HG03159 (cell line): ENCODE results near the gene CXCL10.

ENCODE experiments used
- ATAC-seq: cut with Tn5 transposase; IDR thresholded peaks from one replicate; pipeline ENCODE4 v1.9.1; 2021; ENCODE audit warnings: mild to moderate bottlenecking, moderate library complexity; ENCODE audit not compliant: unreplicated experiment

The CXCL10 gene

GRCh38 chr4:75997081-75997480 is 26.2 kb downstream of the CXCL10 start:
- no peak for ATAC-seq

GRCh38 chr4:75995727-75996126 is 27.6 kb downstream of the CXCL10 start:
- ATAC-seq = no peak

- no peak for ATAC-seq
Measured at GRCh38 chr4:75992462-75992861, 30.8 kb downstream of the CXCL10 start.

- ATAC-seq = peak; percentile 2
Measured at GRCh38 chr4:75989846-75990528, 33.3 kb downstream of the CXCL10 start.

- ATAC-seq = no peak
Measured at GRCh38 chr4:75985116-75985515, 38.2 kb downstream of the CXCL10 start.

GRCh38 chr4:75980576-75980975 is 42.7 kb downstream of the CXCL10 start:
- ATAC-seq = no peak

GRCh38 chr4:75976177-75976576 is 47.1 kb downstream of the CXCL10 start:
- ATAC-seq = no peak

- ATAC-seq = no peak
Measured at GRCh38 chr4:75973766-75974165, 49.5 kb downstream of the CXCL10 start.
